Erythroblast (primary cell): ENCODE data around the gene ELOVL6.

Source experiments
- GATA1 ChIP-seq: IDR thresholded peaks from 2 replicates; pipeline ENCODE4 v1.6.1; 2011; ENCODE audit warnings: low read depth, mild to moderate bottlenecking, control low read depth, low read length, moderate library complexity
- POLR2A ChIP-seq: IDR thresholded peaks from 2 replicates; pipeline ENCODE4 v1.6.1; 2011; ENCODE audit warnings: mild to moderate bottlenecking, low read length

DNA sequence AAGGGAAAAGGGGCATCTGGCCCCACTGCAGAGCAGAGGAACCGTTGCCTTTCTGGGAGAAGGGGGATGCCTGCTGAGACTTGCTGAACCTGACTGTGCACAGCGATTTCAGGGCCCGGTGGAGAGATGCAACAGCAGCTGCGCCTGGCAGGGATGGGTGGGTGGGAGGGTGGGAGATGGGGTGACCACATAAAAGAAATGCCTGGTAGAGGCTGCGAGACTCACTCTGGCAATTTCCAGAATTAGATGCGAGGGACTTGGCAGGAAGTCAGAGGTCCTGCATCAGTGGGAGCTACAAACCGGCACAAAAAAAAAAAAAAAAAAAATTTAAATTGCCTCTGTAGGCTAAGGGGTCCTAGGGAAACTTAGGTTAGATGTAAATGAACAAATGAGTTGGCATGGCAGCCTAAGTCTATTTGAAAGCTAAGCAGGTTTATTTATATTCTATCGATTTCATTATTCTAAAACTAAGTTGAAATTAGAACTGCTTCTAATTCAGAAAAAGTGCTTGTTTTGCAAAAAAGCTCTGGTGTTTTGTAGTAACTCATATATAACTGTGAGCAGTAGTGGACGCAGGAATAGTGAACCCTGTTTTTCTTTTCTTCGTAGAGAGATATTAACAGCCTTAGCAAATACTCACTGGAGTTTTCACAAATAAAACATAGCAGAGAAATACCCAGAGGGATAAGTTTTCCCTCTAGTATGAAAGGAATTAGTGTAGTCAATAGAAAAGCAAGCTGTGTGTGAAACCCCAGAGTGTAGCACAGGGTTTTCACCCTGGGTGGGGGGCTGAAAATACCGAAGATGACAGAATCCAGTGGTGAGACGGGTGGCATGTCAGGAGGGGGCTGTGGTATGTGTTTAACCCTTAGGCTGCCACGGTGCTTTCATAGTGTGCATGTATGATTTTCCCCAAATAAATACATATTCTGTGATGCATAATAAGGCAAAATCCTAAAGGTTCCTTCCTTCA, 155.6 kb downstream of the ELOVL6 start:
- no peak for TF ChIP-seq POLR2A
- TF ChIP-seq GATA1, result no peak
